ENCODE measurements around the gene RBM20. TPM values are rescaled to one million over a fixed set of nuclear protein-coding genes. Genes with fewer than 3 reads are reported as not detected.

RBM20 gene
- total RNA-seq, 1 donor from 2014 or later: 1.0 TPM

DNA sequence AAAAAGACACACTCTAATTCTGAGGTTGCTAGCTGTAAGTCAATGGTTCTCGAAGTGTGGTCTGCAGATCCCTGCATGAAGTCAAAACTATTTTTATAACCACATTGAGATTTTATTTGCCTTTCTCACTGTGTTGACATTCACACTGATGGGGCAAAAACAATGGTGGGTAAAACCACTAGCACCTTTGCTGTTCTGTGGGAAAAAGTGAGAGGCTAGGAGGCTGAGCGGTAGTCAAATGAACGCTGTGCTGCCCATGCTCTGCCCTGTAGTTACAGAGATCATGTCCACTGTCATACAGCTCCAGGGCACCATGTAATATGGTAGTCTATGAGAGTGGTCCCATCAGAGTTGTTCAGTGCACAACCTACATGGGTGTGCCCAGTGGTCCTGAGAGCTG lies 206.0 kb downstream of the RBM20 start:
- Mint-ChIP-seq H3K4me1 (ENCODE audit: unreplicated experiment) (peaks cover 9% of the 10 kb centered on the region), H3K36me3 (ENCODE audit: low read depth, unreplicated experiment) (no peaks in the 10 kb centered on the region), H3K27me3 (ENCODE audit: unreplicated experiment) (peaks cover 5% of the 10 kb centered on the region), H3K4me3 (ENCODE audit: unreplicated experiment) (no peak overlapping the region), H3K27ac (ENCODE audit: unreplicated experiment) (no peak overlapping the region), H3K9me3 (ENCODE audit: unreplicated experiment) (no peaks in the 10 kb centered on the region)
- DNase-seq (ENCODE audit: low spot score): no peak
- TF ChIP-seq, protein P1, sequence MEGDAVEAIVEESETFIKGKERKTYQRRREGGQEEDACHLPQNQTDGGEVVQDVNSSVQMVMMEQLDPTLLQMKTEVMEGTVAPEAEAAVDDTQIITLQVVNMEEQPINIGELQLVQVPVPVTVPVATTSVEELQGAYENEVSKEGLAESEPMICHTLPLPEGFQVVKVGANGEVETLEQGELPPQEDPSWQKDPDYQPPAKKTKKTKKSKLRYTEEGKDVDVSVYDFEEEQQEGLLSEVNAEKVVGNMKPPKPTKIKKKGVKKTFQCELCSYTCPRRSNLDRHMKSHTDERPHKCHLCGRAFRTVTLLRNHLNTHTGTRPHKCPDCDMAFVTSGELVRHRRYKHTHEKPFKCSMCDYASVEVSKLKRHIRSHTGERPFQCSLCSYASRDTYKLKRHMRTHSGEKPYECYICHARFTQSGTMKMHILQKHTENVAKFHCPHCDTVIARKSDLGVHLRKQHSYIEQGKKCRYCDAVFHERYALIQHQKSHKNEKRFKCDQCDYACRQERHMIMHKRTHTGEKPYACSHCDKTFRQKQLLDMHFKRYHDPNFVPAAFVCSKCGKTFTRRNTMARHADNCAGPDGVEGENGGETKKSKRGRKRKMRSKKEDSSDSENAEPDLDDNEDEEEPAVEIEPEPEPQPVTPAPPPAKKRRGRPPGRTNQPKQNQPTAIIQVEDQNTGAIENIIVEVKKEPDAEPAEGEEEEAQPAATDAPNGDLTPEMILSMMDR (IDR thresholded peaks at IDR 0.05; ENCODE audit: unreplicated experiment): no peak

DNA sequence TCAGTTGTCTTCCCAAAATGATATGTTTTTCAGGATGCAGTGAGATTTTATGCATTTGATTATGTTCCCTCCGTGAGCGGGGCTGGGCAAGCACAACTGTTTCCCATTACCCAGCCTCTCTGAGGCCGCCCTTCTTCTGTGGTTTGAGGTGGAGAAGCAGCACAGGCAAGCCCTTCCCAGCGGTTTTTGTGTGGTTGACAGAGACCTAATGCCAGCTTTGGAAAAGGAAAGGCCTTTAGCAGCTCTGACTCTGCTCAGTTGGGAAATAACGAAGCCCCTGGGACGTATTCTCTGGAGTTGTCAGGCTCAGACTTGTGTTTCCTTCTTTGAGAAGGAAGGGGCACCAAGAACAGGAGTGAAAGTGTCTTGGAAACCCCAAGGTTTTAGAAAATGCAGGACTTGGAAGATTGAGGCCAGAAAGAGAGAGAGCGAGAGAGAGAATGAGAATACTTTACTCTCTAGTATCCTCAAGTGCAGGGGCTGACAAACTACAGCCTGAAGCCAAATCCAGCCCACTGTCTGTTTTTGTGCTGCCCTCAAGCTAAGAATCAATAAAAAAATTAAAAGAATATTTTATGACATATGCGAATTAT lies 207.0 kb downstream of the RBM20 start:
- H3K4me1 Mint-ChIP-seq (ENCODE audit: unreplicated experiment): peaks cover 9% of the 10 kb centered on the region
- DNase-seq (ENCODE audit: low spot score): no peak
- peaks cover 5% of the 10 kb centered on the region for H3K27me3 Mint-ChIP-seq (ENCODE audit: unreplicated experiment)
- no peaks in the 10 kb centered on the region for H3K9me3 Mint-ChIP-seq (ENCODE audit: unreplicated experiment)
- no peak overlapping the region for H3K27ac Mint-ChIP-seq (ENCODE audit: unreplicated experiment)
- TF ChIP-seq, protein P1 (IDR thresholded peaks at IDR 0.05; ENCODE audit: unreplicated experiment): no peak
- H3K36me3 Mint-ChIP-seq (ENCODE audit: low read depth, unreplicated experiment): no peaks in the 10 kb centered on the region
- H3K4me3 Mint-ChIP-seq (ENCODE audit: unreplicated experiment): no peak overlapping the region

DNA sequence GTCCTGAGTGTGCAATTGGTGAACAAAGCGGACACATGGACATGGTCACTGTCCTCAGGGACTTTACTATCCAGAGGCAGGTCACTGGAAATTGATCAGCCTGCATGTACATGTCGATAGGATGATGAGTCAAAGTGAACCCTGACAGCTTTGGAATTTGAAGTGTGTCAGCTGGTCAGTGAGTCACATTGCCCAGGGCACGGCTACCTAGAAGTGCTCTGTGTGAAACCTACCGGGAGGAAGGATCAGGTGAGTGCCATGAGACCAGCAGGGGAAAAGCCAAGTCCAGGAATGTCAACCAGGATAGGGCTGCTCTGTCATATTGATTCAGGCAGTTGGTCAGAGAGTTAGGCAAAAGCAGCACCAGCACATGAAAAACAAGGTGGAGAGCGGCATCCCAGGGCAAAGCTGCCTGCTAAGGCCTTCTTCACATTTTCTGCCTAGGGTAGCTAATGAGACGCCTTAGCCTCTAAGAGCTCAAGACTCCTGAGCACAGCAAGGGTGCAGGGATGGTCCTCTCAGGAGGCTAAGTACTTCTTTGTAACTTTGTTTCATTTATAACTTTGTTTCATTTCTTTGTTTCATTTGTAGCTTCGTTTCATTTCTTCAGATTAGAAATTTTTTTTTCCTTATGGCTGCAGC lies 208.2 kb downstream of the RBM20 start:
- Mint-ChIP-seq H3K36me3 (ENCODE audit: low read depth, unreplicated experiment) (no peaks in the 10 kb centered on the region), H3K9me3 (ENCODE audit: unreplicated experiment) (no peaks in the 10 kb centered on the region), H3K4me1 (ENCODE audit: unreplicated experiment) (peaks cover 2% of the 10 kb centered on the region), H3K27me3 (ENCODE audit: unreplicated experiment) (peaks cover 3% of the 10 kb centered on the region), H3K4me3 (ENCODE audit: unreplicated experiment) (no peak overlapping the region), H3K27ac (ENCODE audit: unreplicated experiment) (no peak overlapping the region)
- TF ChIP-seq, protein P1 (IDR thresholded peaks at IDR 0.05; ENCODE audit: unreplicated experiment): no peak
- DNase-seq (ENCODE audit: low spot score): no peak

DNA sequence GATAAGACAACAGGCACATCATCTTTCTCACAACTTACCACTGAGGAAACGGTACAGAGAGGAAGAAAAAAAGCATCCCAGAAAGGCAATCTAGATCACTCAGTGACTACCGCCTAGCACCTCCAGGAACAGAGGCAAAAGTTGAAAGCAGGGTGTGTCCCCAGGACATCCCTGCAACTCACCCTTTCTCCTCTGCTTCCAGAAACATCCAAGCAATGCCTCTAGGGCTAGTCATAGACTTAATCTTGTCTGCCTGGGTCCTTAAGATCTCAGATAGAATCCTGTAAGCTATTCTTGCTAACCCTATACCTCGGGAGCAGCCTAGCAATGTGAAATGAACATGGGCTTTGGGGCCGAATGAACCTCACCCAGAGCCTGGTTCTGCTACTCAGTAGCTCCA lies 208.8 kb downstream of the RBM20 start:
- H3K36me3 Mint-ChIP-seq (ENCODE audit: low read depth, unreplicated experiment): no peaks in the 10 kb centered on the region

More for the DNA sequence above, 208.8 kb downstream of the RBM20 start:
- Mint-ChIP-seq H3K27ac (ENCODE audit: unreplicated experiment) (no peak overlapping the region), H3K4me1 (ENCODE audit: unreplicated experiment) (no peaks in the 10 kb centered on the region), H3K9me3 (ENCODE audit: unreplicated experiment) (no peaks in the 10 kb centered on the region), H3K4me3 (ENCODE audit: unreplicated experiment) (no peak overlapping the region), H3K27me3 (ENCODE audit: unreplicated experiment) (peaks cover 2% of the 10 kb centered on the region)
- TF ChIP-seq, protein P1 (IDR thresholded peaks at IDR 0.05; ENCODE audit: unreplicated experiment): no peak
- DNase-seq (ENCODE audit: low spot score): no peak
